ENCODE measurements around the gene BASP1. TPM values are rescaled to one million over a fixed set of nuclear protein-coding genes. Genes with fewer than 3 reads are reported as not detected.

Gene BASP1
- total RNA-seq, 1 experiment from 2014 or later: 0.34 TPM

GRCh38 chr5:17221843-17222636, 4.6 kb downstream of the BASP1 start:
- Histone ChIP-seq H3K79me2 (ENCODE audit: insufficient read depth, low read length) (no peaks in the 10 kb centered on the region), H3K27me3 (ENCODE audit: insufficient read depth, low read length) (peaks cover 3% of the 10 kb centered on the region; the same call in 1 of the 2 replicates), H3K9me3 (ENCODE audit: control insufficient read depth in 1 of 2, insufficient read depth in 1 of 2, low read depth in 1 of 2, low read length in 2 of 2) (no peaks in the 10 kb centered on the region), H3K4me1 (ENCODE audit: control insufficient read depth in 1 of 2, insufficient read depth in 2 of 2, low read length in 2 of 2) (no peaks in the 10 kb centered on the region), H3K36me3 (ENCODE audit: control insufficient read depth in 1 of 2, insufficient read depth in 2 of 2, low read length in 2 of 2) (no peaks in the 10 kb centered on the region; a peak in 1 of 4 replicates), H3K9ac (ENCODE audit: low read length) (no peak overlapping the region), H4K20me1 (ENCODE audit: insufficient read depth) (no peaks in the 10 kb centered on the region), H3K4me2 (ENCODE audit: low read length) (no peak overlapping the region), H3K4me3 (replicated peaks in 1 of 2; ENCODE audit: low read depth in 1 of 2, low read length in 2 of 2) (no peak overlapping the region), H2AFZ (ENCODE audit: low read depth, low read length, poor library complexity, severe bottlenecking) (no peak overlapping the region), H3K9me2 (ENCODE audit: insufficient read depth) (no peaks in the 10 kb centered on the region), H3K27ac (ENCODE audit: low read depth, low read length) (no peak overlapping the region)
- ATAC-seq (no peak), DNase-seq (ENCODE audit: low read depth, low spot score) (no peak)
- BruUV-seq (replicated peaks): no TSS peak
- ChIA-PET POLR2A (no interaction called here), RAD21 (ENCODE audit: low non-redundant PET in 1 of 2, low total read pairs in 2 of 2, uncharacterized antibody in 2 of 2, unreplicated experiment in 2 of 2) (no interaction called here), CTCF (no interaction called here)
- intact Hi-C loops (cut with micrococcal nuclease): no loop called here
- TF ChIP-seq SRF (IDR thresholded peaks at IDR 0.05; ENCODE audit: low read depth) (no peak), ZNF274 (IDR thresholded peaks at IDR 0.05; ENCODE audit: low read depth, low read length) (no peak), YY1 (IDR thresholded peaks at IDR 0.05; ENCODE audit: extremely low read depth, insufficient replicate concordance, low read depth, low read length) (no peak), CTCF (IDR thresholded peaks at IDR 0.05 in 2 of 3, conservative IDR thresholded peaks at IDR 0.05 in 1 of 3; ENCODE audit: borderline replicate concordance in 1 of 3, insufficient read depth in 1 of 3, low read depth in 2 of 3, low read length in 2 of 3) (no peak), TCF7L2 (IDR thresholded peaks at IDR 0.05; ENCODE audit: borderline replicate concordance, extremely low read depth, insufficient read depth, insufficient read length) (no peak), FOSL1 (IDR thresholded peaks at IDR 0.05; ENCODE audit: low read depth) (no peak), SIN3A (IDR thresholded peaks at IDR 0.05; ENCODE audit: low read depth) (no peak), CBX3 (IDR thresholded peaks at IDR 0.05; ENCODE audit: low read depth) (no peak), EZH2 (IDR thresholded peaks at IDR 0.05) (no peak), EZH2phosphoT487 (IDR thresholded peaks at IDR 0.05; ENCODE audit: borderline replicate concordance) (no peak), ATF3 (IDR thresholded peaks at IDR 0.05) (no peak), REST (IDR thresholded peaks at IDR 0.05; ENCODE audit: low read depth) (no peak), EGR1 (IDR thresholded peaks at IDR 0.05; ENCODE audit: low read depth) (no peak), ELF1 (IDR thresholded peaks at IDR 0.05; ENCODE audit: borderline replicate concordance, low read depth) (no peak), ZBTB33 (IDR thresholded peaks at IDR 0.05; ENCODE audit: extremely low read depth, insufficient replicate concordance, low read length) (no peak), POLR2AphosphoS5 (IDR thresholded peaks at IDR 0.05; ENCODE audit: low read depth, low read length) (no peak), ZFX (IDR thresholded peaks at IDR 0.05) (no peak), RAD21 (IDR thresholded peaks at IDR 0.05; ENCODE audit: low read depth) (no peak)
